GM19468 (cell line): ENCODE measurements around the gene SARDH.

Source experiments
- ATAC-seq: cut with Tn5 transposase; IDR thresholded peaks from one replicate; pipeline ENCODE4 v1.9.1; 2021; ENCODE audit warnings: mild to moderate bottlenecking, moderate library complexity, moderate number of reproducible peaks; ENCODE audit not compliant: unreplicated experiment; ENCODE audit errors: extremely low read depth

SARDH gene

DNA sequence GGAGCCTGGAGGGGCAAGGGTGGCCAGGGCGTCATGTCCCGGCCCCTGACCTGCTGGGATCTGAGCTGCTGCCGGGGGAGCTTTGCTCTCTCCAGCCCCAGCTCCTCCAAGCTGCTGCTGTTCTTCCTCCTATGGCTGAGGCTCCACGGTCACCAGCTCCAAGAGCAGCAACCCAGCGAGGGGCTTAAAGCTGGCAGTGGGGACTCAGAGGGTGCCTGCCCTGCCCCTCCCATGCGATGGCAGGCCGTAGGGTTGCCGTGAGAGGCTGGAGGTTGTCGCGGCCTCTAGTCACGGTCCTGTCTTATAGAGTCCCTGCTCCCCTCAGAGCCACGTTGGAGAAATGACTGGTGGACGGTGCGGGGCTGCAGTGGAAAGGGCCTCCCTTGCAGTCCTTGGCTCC, 82.5 kb downstream of the SARDH start:
- ATAC-seq, result no peak

DNA sequence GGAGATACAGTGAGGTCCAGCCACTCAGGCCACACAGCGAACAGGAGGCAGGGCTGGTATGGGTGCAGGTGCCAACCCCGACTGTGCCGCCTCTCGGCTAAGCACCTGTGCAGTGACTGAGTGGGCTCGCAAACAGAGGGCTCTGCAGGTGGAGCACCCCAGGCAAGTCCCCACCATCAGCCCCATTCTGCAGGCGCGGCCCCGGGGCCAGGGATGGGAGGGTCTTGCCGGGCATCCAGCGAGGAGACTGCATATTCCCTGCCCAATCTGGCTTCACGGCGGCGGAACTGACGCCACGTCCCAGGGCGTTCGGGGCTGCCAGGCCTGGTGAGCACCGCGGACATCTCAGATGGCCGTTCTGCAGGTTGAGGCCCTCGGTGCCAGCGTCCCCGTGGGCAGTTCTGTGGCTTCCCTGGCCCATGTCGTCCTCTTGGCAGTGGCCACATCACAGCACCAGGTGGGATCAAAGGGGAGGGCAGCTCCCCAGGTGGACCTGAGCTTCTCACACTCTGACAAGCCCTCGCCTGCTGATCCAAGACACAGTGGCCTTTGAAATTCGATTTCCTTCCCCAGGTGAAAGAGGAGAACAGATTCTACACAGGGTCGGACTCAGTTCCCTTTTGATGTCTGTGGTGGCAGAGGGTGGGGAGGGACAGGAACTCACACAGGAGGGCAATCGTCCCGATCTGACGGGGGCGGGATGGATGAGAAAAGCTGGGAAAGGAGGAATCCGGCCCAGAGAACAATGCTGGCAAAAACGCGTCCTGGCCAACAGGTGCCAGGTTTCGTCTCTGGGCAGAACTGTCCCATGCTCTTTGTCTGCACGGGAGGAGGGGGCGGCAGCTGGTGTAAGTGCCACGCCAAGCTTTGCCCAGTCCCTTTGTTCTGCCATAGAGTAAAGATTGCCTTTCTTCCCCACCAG, 83.2 kb downstream of the SARDH start:
- ATAC-seq, result no peak

DNA sequence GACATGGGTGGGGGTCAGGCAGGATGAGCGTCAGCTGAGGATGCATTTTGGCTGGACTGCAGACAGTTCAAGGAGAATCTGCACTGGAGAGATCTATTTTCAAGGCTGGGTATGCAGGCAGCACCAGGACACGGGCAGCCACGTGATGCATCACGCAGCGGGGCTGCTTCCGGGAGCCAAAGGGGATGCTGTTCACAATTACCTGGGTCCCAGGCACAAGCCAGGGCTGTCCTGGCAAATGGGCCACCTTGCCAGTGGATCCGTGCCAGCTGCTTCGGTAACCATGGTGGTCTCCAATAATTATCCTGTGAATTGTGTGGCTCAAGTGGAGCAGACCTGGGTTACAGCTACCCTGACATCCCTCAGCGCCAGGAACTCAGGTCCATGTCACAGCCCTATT, 84.5 kb downstream of the SARDH start:
- no peak for ATAC-seq

DNA sequence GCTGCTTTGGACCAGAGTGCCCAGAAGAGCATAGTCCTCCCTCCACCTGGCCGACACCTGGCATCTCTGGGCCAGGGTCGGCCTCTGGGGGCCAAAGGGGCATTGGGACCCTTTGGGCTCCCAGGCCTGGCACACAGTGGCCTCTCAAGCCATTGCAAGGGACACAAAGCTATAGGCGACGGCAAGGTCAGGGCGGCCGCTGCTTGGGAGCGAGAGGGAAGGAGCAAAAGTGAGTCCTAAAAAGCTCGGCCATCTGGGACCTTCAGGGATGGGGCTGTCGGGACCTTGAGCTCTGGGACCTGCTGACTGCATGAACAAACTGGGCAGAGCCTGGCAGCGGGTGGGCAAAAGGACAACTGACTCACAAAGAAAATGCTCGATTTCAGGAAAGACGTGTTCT, 88.1 kb downstream of the SARDH start:
- ATAC-seq, result no peak

DNA sequence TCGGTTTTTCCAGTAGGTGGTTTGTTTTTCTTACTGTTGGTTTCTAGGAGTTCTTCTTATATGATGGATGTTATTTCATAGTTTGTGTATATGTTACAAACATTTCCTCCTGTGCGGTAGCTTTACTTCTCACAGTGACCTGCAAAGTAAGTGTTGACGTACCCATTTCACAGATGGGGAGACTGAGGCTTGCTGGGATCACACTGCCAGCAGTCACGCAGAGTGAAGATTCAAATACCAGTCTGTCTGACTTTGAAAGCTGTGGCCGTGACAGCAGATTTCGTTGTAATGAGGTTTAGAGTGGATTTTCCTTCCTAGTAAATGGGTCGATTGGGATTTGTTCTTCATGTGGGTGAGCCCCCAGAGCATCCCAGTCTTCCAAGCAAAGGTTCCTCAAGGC, 89.0 kb downstream of the SARDH start:
- no peak for ATAC-seq

DNA sequence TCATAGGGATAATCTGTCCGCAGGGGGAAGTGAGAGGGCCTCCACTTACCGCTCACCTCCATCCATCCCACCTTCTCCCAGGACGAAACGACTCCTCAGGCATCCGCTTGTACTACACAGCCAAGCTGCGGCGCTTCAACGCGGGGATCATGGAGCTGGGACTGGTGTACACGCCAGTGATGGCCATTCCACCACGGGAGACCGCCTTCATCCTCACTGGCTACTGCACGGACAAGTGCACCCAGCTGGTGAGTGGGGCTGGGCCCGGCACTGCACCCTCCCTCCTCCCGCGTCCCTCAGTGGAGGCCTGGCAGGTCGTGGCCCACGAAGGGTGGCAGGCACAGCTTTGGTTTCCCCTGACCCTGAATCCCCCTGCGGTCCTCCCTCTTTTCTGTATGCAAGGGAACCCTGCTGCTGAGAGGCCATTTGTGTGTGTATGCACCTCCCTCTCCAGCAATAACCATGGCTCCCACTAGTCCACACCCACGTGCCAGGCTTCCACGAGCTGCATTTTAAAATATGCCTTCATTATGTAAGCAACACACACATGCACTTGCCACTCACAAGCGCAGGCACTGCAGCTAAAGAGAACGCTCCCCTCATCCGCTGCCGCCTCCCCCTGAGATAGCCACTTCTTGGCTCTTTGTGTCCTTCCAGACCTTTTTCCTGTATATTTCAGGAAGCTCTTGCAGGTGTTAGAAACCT, 90.2 kb downstream of the SARDH start:
- no peak for ATAC-seq

DNA sequence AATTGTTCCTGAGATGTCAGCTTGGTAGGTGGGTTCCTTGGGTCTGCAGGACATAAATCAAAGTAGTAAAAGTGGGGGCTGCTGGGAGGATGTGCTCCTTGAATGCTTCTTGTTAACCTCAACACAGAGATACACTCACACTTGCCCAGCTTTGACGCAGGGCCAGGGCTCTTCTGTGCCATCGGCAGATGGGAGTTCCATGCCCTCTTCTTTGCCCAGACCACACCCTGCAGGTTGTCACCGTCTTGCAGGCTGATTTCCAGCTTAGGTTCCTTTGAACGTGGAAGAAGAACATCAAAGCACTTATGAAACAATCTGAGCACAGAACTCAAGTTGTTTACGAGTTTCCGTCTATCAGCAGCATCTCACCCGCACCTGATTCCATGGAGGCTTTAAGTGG, 91.0 kb downstream of the SARDH start:
- no peak for ATAC-seq

DNA sequence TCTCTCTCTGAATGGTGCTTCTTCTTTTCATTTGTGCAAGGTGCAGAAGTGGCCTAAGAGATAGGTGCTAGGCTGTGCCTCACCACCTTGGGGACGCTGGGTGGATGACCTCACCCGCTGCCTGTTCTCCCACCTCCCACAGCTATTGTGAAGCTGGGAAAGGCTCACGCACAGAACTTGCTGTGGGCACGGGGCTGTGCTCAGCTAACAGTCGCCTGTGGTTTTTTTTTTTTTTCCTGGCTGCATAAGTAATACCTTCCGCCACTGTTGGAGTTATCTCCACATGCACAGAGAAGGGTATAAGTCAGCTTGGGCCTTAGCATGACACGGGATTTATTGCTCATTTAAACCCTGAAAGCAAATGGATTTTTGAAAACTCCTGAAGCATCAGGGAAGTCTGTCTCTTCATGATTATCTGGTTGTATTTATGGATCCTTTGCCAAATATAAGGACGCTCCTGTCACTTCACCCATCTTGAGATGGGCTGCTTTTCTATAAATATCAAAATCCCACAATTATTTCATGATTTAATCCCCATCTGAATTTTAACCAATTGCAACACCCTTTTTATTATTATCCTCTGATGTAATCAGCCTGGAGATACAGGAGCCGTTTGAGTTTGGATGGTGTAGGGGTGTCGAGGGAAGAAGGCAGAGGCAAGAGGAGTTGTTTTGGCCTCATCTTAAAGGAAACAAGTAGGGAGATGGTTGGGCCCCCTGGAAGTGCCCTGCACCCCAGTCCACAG, 93.0 kb downstream of the SARDH start:
- no peak for ATAC-seq

DNA sequence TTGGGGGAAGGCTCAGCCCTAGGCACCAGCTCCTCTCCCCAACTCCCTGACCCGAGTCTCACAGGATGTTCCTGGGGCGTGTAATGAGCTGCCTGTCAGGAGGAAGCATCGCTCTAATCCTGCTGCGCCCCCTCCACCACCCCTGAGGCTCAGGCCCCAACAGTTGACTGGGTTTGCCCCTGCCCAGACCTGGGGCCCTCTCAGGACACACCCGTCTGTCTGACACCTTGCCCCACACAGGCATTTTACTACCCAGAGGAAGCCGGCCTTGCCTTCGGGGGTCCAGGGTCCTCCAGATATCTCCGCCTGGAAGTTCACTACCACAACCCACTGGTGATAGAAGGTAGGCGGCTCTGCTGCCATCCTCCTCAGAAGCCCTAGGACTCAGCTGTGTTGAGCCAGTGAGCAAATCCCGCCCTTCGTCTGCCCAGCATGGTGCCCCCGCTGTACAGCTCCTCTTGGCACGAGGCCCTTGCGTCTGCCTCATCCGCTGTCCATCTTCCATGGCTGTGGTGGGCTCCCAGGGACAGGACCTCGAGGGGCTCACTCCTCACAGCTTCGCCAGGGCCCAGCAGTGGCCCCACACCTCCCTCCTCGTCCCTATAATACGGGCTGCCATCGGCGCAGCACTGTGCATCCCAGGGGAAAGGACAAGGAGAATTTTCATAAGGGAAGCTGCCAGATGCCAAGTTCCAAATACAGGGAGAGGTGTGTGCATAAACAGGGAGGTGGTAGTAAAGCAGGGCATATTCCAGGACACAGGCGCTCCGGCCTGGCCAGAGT, 94.0 kb downstream of the SARDH start:
- no peak for ATAC-seq

DNA sequence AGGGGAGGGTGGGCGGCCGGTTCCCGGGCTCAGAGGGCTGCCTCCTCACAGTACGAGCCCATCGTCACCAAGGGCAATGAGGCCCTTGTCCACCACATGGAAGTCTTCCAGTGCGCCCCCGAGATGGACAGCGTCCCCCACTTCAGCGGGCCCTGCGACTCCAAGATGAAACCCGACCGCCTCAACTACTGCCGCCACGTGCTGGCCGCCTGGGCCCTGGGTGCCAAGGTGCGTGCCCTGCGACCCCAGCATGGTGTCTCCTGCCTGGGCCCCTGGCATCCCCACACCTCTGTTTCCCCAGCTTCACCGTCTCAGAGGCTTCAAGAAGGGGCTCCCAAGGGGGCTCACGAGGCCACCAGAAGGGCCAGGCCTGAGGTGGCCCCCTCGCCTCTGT, 94.8 kb downstream of the SARDH start:
- no peak for ATAC-seq

DNA sequence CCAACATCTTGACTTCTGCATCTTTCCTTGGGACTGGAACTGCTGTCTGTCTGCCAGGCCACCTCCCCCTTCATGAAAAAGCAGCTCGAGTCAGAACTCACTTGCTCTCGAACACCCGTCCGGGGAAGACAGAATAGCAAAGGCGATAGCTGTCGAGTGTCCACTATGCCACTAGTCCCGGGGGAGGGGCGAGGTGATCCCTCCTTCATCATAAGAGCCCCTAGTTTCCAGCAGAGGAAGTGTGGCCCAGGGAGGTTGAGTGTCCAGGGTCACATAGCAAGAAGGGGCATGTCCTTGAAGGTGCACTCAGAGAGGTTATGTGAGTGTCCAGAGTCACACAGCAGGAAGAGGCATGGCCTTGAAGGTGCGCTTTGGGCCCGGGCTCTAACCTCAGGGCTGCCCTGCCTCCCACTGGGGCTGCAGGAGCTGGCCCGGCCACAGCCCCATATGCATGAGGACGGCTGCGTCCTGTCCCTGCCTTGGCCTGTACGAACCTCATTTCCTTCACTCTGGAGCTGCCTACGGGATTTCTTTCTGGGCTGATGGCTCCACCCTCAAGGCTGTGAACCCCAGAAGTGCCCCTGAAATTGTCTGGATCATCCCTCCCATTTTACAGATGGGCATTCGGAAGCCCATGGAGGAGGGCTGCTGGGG, 95.3 kb downstream of the SARDH start:
- ATAC-seq, result no peak

DNA sequence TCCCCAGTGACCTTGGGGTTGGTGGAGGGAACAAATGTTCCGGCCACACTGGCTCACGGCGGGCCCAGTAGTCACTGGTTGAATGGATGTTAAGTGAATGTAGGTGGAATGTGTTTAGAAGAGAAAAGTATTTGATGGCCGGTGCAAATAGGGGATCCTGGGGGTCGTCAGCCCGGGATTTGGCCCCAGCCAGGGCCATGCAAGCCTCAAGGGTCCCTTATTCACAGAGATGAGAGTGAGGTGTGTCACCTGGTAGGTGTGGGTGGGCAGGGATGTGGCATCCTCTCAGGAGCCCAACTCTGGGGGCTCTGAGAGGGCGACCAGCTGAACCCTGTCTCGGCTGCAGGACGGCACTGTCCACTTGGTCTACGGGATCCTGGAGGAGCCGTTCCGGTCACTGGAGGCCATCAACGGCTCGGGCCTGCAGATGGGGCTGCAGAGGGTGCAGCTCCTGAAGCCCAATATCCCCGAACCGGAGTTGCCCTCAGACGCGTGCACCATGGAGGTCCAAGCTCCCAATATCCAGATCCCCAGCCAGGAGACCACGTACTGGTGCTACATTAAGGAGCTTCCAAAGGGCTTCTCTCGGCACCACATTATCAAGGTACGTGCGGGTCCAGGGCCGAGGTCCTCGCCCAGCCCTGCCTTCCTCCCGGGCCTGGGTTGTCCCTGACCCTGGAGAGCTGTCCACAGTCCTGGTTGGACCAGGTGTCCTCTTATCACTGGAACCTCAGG, 96.1 kb downstream of the SARDH start:
- ATAC-seq, result no peak

DNA sequence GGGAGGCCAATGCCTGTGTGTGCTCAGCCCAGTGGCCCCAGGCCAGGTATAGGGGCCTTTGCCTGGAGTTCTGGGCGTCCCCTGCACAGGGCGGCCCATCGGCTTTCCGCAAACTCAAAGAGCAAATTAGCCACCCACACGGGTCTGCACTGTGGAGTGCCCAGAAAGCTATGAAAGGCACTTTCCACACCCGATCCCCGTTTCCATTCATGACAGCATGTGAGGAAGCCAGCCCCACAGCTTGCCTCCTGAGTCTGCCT, 96.8 kb downstream of the SARDH start:
- ATAC-seq, result no peak

DNA sequence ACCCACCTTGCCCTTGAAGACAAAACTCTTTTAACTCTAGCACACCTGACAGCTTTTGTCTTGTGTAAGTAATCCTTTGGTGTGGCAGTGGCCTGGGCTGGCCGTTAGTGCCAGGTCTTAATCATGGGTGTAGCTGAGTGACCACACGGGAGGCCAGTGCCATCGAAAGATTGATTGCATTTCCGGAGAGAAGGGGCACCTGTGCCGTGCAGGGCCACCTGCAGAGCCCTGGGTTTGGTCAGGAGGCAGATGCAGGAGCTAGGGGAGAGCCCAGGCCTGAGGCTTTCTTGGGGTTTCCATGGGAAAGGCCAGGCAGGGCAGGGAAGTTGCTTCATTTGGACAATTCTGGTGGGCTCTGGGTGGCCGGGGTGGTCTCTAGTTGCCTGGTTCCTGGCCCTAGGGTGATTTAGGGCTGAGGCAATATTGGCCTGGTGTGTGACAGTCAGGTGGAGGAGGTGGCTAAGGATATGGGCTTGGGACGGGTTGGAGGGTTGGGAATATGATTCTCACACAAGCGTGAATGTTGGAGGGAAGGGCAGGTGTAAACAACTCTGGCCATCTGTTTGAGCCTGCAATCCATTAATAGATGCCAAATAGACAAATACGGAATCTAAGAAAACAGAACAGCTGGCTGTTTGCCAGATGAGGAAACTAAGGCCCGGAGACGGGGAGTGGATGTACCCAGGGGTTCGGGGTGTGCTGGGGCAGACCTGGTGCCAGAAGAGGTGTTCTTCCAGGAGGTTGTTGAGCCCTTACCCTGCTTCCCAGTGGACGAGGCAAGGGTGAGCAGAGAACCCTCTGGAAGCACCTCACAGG, 97.4 kb downstream of the SARDH start:
- ATAC-seq, result no peak

DNA sequence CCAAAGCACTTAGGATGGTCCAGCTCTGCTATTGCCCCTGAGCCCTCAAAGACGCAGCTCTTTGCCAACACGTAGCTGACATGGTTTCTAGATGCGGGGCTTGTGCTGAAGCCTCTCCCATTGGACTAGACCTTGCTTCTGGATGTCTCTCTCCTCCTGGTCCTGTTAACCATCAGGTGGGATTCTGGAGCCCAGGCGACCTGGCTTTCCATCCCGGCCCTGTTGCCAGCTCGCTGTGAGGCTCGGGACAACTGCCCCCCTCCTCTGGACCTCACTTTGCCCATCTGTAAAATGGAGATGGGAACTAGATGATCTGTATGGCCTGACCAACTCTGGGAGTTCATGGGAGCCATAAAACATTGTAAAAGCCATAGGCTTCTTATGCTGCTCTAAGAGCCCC, 98.0 kb downstream of the SARDH start:
- no peak for ATAC-seq

DNA sequence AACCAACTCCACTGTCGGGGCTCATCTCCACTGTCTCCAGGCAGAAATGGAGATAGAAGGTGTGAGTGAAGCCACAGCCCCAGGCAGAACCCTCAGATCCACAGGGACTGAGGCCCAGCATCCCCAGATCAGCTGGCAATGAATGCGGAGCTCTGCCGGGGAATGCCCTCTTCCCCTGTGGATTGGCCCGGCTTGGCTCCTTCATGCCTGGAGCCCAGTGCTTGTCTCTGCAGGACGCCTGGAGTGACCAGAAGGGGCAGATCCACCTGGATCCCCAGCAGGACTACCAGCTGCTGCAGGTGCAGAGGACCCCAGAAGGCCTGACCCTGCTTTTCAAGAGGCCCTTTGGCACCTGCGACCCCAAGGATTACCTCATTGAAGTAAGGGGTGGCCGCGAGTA, 98.5 kb downstream of the SARDH start:
- ATAC-seq, result no peak

DNA sequence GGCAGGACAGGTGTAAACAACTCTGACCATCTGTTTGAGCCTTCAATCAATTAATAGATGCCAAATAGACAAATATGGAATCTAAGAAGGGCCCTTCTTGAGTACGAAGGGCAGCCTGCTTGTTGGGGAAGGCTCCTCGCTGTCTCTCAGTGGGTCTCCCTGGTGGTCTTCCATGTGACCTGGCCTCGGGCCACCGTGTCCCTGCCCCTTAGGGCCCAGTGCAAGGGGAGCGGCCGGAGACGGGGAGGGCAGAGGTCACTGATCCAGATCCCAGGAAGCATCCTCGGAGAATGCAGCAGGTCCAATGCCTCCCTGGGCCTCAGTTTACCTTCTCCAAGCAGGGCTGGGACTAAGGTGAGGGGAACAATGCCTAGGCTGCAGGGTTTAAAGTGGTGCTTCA, 99.4 kb downstream of the SARDH start:
- ATAC-seq, result no peak

DNA sequence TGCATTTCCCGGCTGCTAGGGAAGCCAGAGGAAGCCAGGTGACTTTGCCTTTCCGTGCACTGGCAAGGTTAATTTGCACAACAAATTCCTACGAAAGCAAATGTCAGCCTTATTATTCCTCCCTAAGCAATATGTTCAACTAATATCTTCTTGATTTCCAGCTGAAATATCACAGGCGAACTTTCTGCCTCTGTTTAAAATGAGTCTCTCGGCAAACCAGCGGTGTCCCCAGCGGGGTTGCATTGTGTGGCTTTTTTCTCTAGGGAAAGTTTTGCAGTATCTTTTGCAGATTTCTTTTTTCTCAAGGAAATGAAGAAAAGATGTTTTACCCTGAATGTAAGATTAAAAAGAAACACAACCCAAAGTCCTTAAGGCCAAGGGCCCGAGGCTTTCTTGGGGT, 100.1 kb downstream of the SARDH start:
- ATAC-seq, result no peak
